ENCODE measurements around the gene PRKAR2B.

PRKAR2B gene

GRCh38 chr7:107002529-107002998 is 41.9 kb upstream of the PRKAR2B start:
- DNase-seq (ENCODE audit: extremely low spot score): no peak
- no peak for TF ChIP-seq CTCF (IDR thresholded peaks at IDR 0.05; ENCODE audit: control extremely low read depth, extremely low read depth, low read depth, missing control alignments)
- ChIA-PET POLR2A (no interaction called here), CTCF (no interaction called here)

- POLR2A ChIA-PET: no interaction called here
- CTCF ChIA-PET: interaction anchor here (0.9 to 1.5 kb wide), 4 partner anchors 9 to 59 kb away, joined by 3 to 6 read pairs (median 4); no protein-coding TSS in a partner anchor
- no peak for TF ChIP-seq CTCF (IDR thresholded peaks at IDR 0.05; ENCODE audit: control extremely low read depth, extremely low read depth, low read depth, missing control alignments)
- no peak for DNase-seq (ENCODE audit: extremely low spot score)
Measured at GRCh38 chr7:107007007-107007891, 37.3 kb upstream of the PRKAR2B start.

- no peak for TF ChIP-seq CTCF (IDR thresholded peaks at IDR 0.05; ENCODE audit: control extremely low read depth, extremely low read depth, low read depth, missing control alignments)
- DNase-seq (ENCODE audit: extremely low spot score): no peak
- ChIA-PET POLR2A (interaction anchor here (0.7 kb wide), 1 partner anchor 40 kb away, joined by 4 read pairs; no protein-coding TSS in a partner anchor), CTCF (interaction anchor here (0.9 to 1.5 kb wide), 4 partner anchors 10 to 59 kb away, joined by 3 to 6 read pairs (median 4); no protein-coding TSS in a partner anchor)
Measured at GRCh38 chr7:107007892-107008287, 36.6 kb upstream of the PRKAR2B start.

- DNase-seq (ENCODE audit: extremely low spot score): no peak
- POLR2A ChIA-PET: no interaction called here
- CTCF ChIA-PET: no interaction called here
- TF ChIP-seq CTCF (IDR thresholded peaks at IDR 0.05; ENCODE audit: control extremely low read depth, extremely low read depth, low read depth, missing control alignments): no peak
Measured at GRCh38 chr7:107009846-107010203, 34.7 kb upstream of the PRKAR2B start.

DNA sequence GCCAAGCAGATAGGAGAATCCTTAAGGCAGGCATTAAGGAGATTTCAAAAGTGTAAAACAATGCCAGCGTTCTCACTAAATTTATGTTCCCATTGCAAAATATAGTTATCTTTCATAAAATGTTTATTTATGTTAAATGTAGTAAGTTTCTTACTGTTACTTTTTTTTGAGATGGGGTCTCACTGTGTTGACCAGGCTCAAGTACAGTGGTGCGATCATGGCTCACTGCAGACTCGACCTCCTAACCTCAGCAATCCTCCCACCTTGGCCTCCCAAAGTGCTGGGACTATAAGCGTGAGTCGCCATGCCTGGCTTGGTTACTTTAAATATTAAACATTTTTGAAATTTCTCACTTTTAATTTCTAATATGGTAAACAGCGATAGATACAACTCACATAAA is 31.8 kb upstream of the PRKAR2B start:
- ChIA-PET CTCF (no interaction called here), POLR2A (no interaction called here)
- DNase-seq (ENCODE audit: extremely low spot score): no peak
- no peak for TF ChIP-seq CTCF (IDR thresholded peaks at IDR 0.05; ENCODE audit: control extremely low read depth, extremely low read depth, low read depth, missing control alignments)

DNA sequence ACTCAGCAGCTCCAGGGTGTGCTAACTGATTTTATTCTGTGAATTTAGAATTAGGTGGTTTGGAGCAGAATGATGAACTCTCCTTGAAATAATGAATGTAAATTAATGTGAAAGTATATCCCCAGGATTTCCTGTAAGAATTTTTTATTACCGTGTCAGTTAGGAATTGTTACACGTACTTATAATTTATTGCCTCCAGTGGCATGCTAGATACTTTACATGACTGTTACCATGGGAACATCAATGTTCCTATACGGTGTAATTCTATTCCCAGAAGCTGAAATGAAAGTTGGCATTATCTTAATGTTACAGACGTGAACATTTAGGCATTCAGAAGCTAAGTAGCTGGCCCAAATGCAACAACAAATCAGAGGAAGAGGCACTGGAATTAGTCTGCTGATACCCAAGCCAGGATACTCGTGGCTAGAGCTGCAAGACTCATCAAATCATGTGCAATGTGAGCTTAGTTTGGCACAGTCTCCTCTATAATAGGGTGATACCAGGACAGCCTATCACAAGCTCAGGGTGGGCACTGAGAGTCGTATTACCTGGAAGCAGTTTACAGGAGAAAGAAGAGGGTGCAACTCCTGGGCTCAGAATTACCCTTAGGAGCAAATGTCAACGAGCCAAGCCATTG is 30.0 kb upstream of the PRKAR2B start:
- no peak for DNase-seq (ENCODE audit: extremely low spot score)
- POLR2A ChIA-PET: no interaction called here
- CTCF ChIA-PET: interaction anchor here (1.1 kb wide), 1 partner anchor 11 kb away, joined by 4 read pairs; no protein-coding TSS in a partner anchor
- no peak for TF ChIP-seq CTCF (IDR thresholded peaks at IDR 0.05; ENCODE audit: control extremely low read depth, extremely low read depth, low read depth, missing control alignments)

Data from GM10248 (cell line).